OCI-LY7 (cell line): ENCODE data around the gene SLC4A1. TPM values are rescaled to one million over a fixed set of nuclear protein-coding genes. Genes with fewer than 3 reads are reported as not detected.
A peak's percentile ranks its signal among the peaks of the same experiment; 100 is the strongest.

Experiments
- BruUV-seq: library from RNA; stranded (reverse); fragments of 400-500 nt; replicated peaks from 2 replicates; lab custom pipeline; 2021; lab: Mats Ljungman, UMichigan
- CTCF ChIA-PET: fragments of 300-600 bp; sonication (Branson Sonifier 250); formaldehyde crosslinking; loops from one replicate; lab custom pipeline; 2022; ENCODE audit warnings: antibody characterized with exemption; ENCODE audit not compliant: unreplicated experiment; lab: Charles Lee
- POLR2A ChIA-PET: fragments of 300-600 bp; sonication (Branson Sonifier 250); formaldehyde crosslinking; loops from one replicate; lab custom pipeline; 2022; ENCODE audit warnings: antibody characterized with exemption; lab: Charles Lee
- DNase-seq: peaks from one replicate; pipeline ENCODE4 v3.0.0-alpha.2; 2015; ENCODE audit warnings: low spot score
- H2AFZ ChIP-seq: fragments of 200-600 bp; sonication (generic), shearing (Covaris generic); 2 replicates; pipeline ENCODE4 v1.6.1; 2014; ENCODE audit warnings: mild to moderate bottlenecking, antibody characterized with exemption, low read length, moderate library complexity
- H3K27ac ChIP-seq: fragments of 200-600 bp; sonication (generic); 2 replicates; pipeline ENCODE4 v1.5.1; 2014; ENCODE audit warnings: mixed run types, low read depth, mild to moderate bottlenecking, moderate library complexity, low read length, inconsistent platforms; ENCODE audit not compliant: poor library complexity, severe bottlenecking
- H3K36me3 ChIP-seq: fragments of 200-600 bp; sonication (generic); 2 replicates; pipeline ENCODE4 v1.6.1; 2014; ENCODE audit warnings: mild to moderate bottlenecking, antibody characterized with exemption, low read length, moderate library complexity, mixed read lengths; ENCODE audit not compliant: insufficient read depth
- H3K4me1 ChIP-seq: fragments of 200-600 bp; sonication (generic); 2 replicates; pipeline ENCODE4 v1.5.1; 2014; ENCODE audit warnings: mild to moderate bottlenecking, low read length; ENCODE audit not compliant: insufficient read depth, poor library complexity, severe bottlenecking
- H3K4me2 ChIP-seq: fragments of 200-600 bp; sonication (generic); 2 replicates; pipeline ENCODE4 v1.6.1; 2014; ENCODE audit warnings: mild to moderate bottlenecking, low read length
- H3K4me3 ChIP-seq: fragments of 200-600 bp; sonication (generic); 2 replicates; pipeline ENCODE4 v1.5.1; 2014; ENCODE audit warnings: mild to moderate bottlenecking, low read depth, low read length; ENCODE audit not compliant: poor library complexity, severe bottlenecking
- H3K79me2 ChIP-seq: fragments of 200-600 bp; sonication (generic); 2 replicates; pipeline ENCODE4 v1.6.1; 2016; ENCODE audit warnings: low read depth, mild to moderate bottlenecking, low read length, moderate library complexity, mixed read lengths; ENCODE audit not compliant: insufficient read depth
- H3K9me2 ChIP-seq: fragments of 200-600 bp; sonication (generic); 2 replicates; pipeline ENCODE4 v1.6.1; 2016; ENCODE audit warnings: mild to moderate bottlenecking, low read length, mixed read lengths; ENCODE audit not compliant: insufficient read depth
- H3K9me3 ChIP-seq: fragments of 200-600 bp; sonication (generic); 2 replicates; pipeline ENCODE4 v1.6.1; 2014; ENCODE audit warnings: mild to moderate bottlenecking, mixed run types, low read length, mixed read lengths
- H4K20me1 ChIP-seq: fragments of 200-600 bp; sonication (generic); 2 replicates; pipeline ENCODE4 v1.6.1; 2014; ENCODE audit warnings: mild to moderate bottlenecking, antibody characterized with exemption, low read length, moderate library complexity, mixed read lengths; ENCODE audit not compliant: insufficient read depth
- CTCF ChIP-seq: fragments of 200-600 bp; sonication (generic); conservative IDR thresholded peaks from 2 replicates; pipeline ENCODE4 v1.5.1; 2014; ENCODE audit warnings: mild to moderate bottlenecking, antibody characterized with exemption, low read length, moderate library complexity, mixed read lengths
- EZH2phosphoT487 ChIP-seq: fragments of 200-600 bp; sonication (generic); IDR thresholded peaks from 2 replicates; pipeline ENCODE4 v1.6.1; 2018; ENCODE audit warnings: low read depth, borderline replicate concordance, mild to moderate bottlenecking, mixed run types, antibody characterized with exemption, low read length, moderate library complexity, mixed read lengths
- intact Hi-C: fragments of 100-400 bp; cut with micrococcal nuclease; formaldehyde crosslinking; loops from one replicate; pipeline ENCODE4 v1.10.0; 2022; ENCODE audit not compliant: unreplicated experiment
- total RNA-seq, 2 experiments: library from RNA; depleted of rRNA in 1 of 2; stranded (reverse); fragments of >200 nt in 1 of 2; shearing (Covaris generic) in 1 of 2; gene quantifications; 2 replicates each; pipeline ENCODE4 v1.2.3, GENCODE V29; 2014 to 2022

SLC4A1 gene
- total RNA-seq, 2 experiments from 2014 or later: not detected

- peak overlapping the region; percentile 91 for H3K4me2 ChIP-seq
- ChIA-PET POLR2A (interaction anchor here (0.7 to 3.6 kb wide), 4 partner anchors 10 to 149 kb away, joined by 3 to 11 read pairs (median 4); no protein-coding TSS in a partner anchor), CTCF (interaction anchor here (0.6 kb wide), 2 partner anchors 27 to 1090 kb away, joined by 3 read pairs; no protein-coding TSS in a partner anchor)
- intact Hi-C loops: loop anchor here (1.0 to 10.0 kb wide), 3 partner anchors 77 to 286 kb away; partner anchors contain the start of genes GPATCH8, HROB and SLC25A39
- H3K79me2 ChIP-seq: peaks cover 41% of the 10 kb centered on the region
- H3K9me2 ChIP-seq: no peaks in the 10 kb centered on the region
- H3K27ac ChIP-seq: peak overlapping the region; percentile 86
- peaks cover 36% of the 10 kb centered on the region for H3K4me1 ChIP-seq
- peaks cover 46% of the 10 kb centered on the region for H3K36me3 ChIP-seq
- no peaks in the 10 kb centered on the region for H3K9me3 ChIP-seq
- peak overlapping the region; percentile 90 for H3K4me3 ChIP-seq
- no peak for TF ChIP-seq EZH2phosphoT487
- TF ChIP-seq CTCF: peak; percentile 80
- no peak overlapping the region for H2AFZ ChIP-seq
- H4K20me1 ChIP-seq: no peaks in the 10 kb centered on the region
- no TSS peak for BruUV-seq
- DNase-seq: peak; percentile 94
Observed at GRCh38 chr17:44218344-44219107, 49.4 kb downstream of the SLC4A1 start.

GRCh38 chr17:44217738-44218343 is 50.1 kb downstream of the SLC4A1 start:
- Histone ChIP-seq H3K4me1 (peaks cover 36% of the 10 kb centered on the region), H3K27ac (peak overlapping the region; percentile 86), H3K79me2 (peaks cover 41% of the 10 kb centered on the region), H4K20me1 (no peaks in the 10 kb centered on the region), H3K4me2 (peak overlapping the region; percentile 91), H3K36me3 (peaks cover 53% of the 10 kb centered on the region), H3K9me3 (no peaks in the 10 kb centered on the region), H2AFZ (no peak overlapping the region), H3K9me2 (no peaks in the 10 kb centered on the region), H3K4me3 (peak overlapping the region; percentile 90)
- intact Hi-C loops: loop anchor here (1.0 to 10.0 kb wide), 3 partner anchors 77 to 287 kb away; partner anchors contain the start of genes GPATCH8, HROB and SLC25A39
- no peak for TF ChIP-seq CTCF
- TF ChIP-seq EZH2phosphoT487: no peak
- CTCF ChIA-PET: no interaction called here
- BruUV-seq: TSS peak; percentile 65
- POLR2A ChIA-PET: interaction anchor here (0.7 to 3.6 kb wide), 4 partner anchors 11 to 150 kb away, joined by 3 to 11 read pairs (median 4); no protein-coding TSS in a partner anchor
- no peak for DNase-seq
